Spleen (tissue), 11 donors: ENCODE data around the gene TTC32. TPM values are rescaled to one million over a fixed set of nuclear protein-coding genes. Genes with fewer than 3 reads are reported as not detected.

Experiments used
- DNase-seq: peaks from one replicate; pipeline ENCODE4 v3.0.0-alpha.2; 2020
- H3K27ac ChIP-seq, 8 donors: fragments of 200-600 bp; sonication (generic) in 7 of 8; 1 replicate in 4 of 8; 2 replicates in 4 of 8; pipeline versions ENCODE4 v1.5.0 to v1.8.0; 2016 to 2021; ENCODE audit warnings: inconsistent platforms in 4 of 8, mild to moderate bottlenecking in 4 of 8, moderate library complexity in 1 of 8
- H3K27me3 ChIP-seq, 7 donors: fragments of 200-600 bp; sonication (generic) in 6 of 7; replicated peaks in 1 of 7; 1 replicate in 4 of 7; 2 replicates in 3 of 7; pipeline versions ENCODE4 v1.5.0 to v1.8.0; 2016 to 2021; ENCODE audit warnings: inconsistent platforms in 3 of 7, mild to moderate bottlenecking in 1 of 7
- H3K36me3 ChIP-seq, 6 donors: fragments of 200-600 bp; sonication (generic) in 5 of 6; 1 replicate in 4 of 6; 2 replicates in 2 of 6; pipeline versions ENCODE4 v1.5.0 to v1.8.0; 2016 to 2021; ENCODE audit warnings: inconsistent platforms in 2 of 6
- H3K4me1 ChIP-seq, 6 donors: fragments of 200-600 bp; sonication (generic) in 5 of 6; 1 replicate in 3 of 6; 2 replicates in 3 of 6; pipeline versions ENCODE4 v1.5.0 to v1.8.0; 2016 to 2021; ENCODE audit warnings: inconsistent platforms in 3 of 6
- H3K4me3 ChIP-seq, 8 donors: fragments of 200-600 bp; sonication (generic) in 7 of 8; 1 replicate in 4 of 8; 2 replicates in 4 of 8; pipeline versions ENCODE4 v1.5.0 to v1.8.0; 2016 to 2021; ENCODE audit warnings: inconsistent platforms in 4 of 8, mild to moderate bottlenecking in 4 of 8, moderate library complexity in 2 of 8
- H3K9me3 ChIP-seq, 8 donors: fragments of 200-600 bp; sonication (generic) in 7 of 8; 1 replicate in 4 of 8; 2 replicates in 4 of 8; pipeline versions ENCODE4 v1.5.0 to v1.8.0; 2016 to 2021; ENCODE audit warnings: inconsistent platforms in 4 of 8
- CTCF ChIP-seq, 11 experiments: fragments of 200-600 bp in 7 of 11; fragments of 450-650 bp in 4 of 11; sonication (generic) in 4 of 11; IDR thresholded peaks in 8 of 11; conservative IDR thresholded peaks in 3 of 11; 1 replicate in 7 of 11; 2 replicates in 4 of 11; pipeline versions ENCODE4 v1.4.0 to v1.8.0; 2016 to 2021; ENCODE audit warnings: antibody characterized with exemption in 11 of 11, inconsistent platforms in 4 of 11, mild to moderate bottlenecking in 1 of 11
- POLR2A ChIP-seq, 3 donors: fragments of 450-650 bp; IDR thresholded peaks; one replicate each; pipeline ENCODE4 v1.5.1; 2017; ENCODE audit warnings: antibody characterized with exemption in 3 of 3, mild to moderate bottlenecking in 1 of 3
- POLR2AphosphoS5 ChIP-seq, 3 donors: sonication (generic); formaldehyde crosslinking; IDR thresholded peaks; one replicate each; pipeline ENCODE4 v1.5.1; 2017; ENCODE audit warnings: antibody characterized with exemption in 3 of 3
- WGBS, 5 donors: extraction: QIAGEN DNeasy Blood & Tissue Kit in 3 of 5; methylation state at CpG; one replicate each; pipeline versions ENCODE4 v1.1.5 to v1.1.7; 2013 to 2018; 5-methylcytosine and 5-hydroxymethylcytosine counted together
- intact Hi-C: fragments of 100-400 bp; cut with DNase I; formaldehyde crosslinking; loops from one replicate; pipeline ENCODE4 v1.15.0; 2023; ENCODE audit warnings: low total_unique reads
- polyA plus RNA-seq, 3 donors: library from polyadenylated mRNA; stranded (reverse); fragments of 200-250 nt; gene quantifications; one replicate each; pipeline ENCODE4 v1.2.1, GENCODE V29; 2013
- total RNA-seq, 7 donors: library from RNA; depleted of rRNA in 3 of 7; stranded (reverse); fragments of >200 nt in 3 of 7; fragmentation: NEBNext Ultra II Directional in 4 of 7; extraction: Animal tissue kit (Norgen Biotek cat#: 25700) in 4 of 7; gene quantifications; one replicate each; pipeline versions ENCODE4 v1.1.0 to v1.2.1, GENCODE V29; 2016 to 2021
- donor health status: healthy with polysubstance abuse.
- donor health status: DM: no; HTN: no; CAD: no; lungs with moderate emphysema.
- donor health status: DM: no; HTN: no; CAD: no.
- donor health status: Bipolar disorder and iron deficiency.
- donor health status: healthy.
- donor health status: DM: no; HTN: no; CAD: no.
- donor health status: DM: yes; HTN: yes; CAD: no.

The TTC32 gene
- total and polyA plus RNA-seq, 10 donors: 17.7 to 47.6 (median 24.9) TPM

- H3K27me3 ChIP-seq: peaks cover 0 to 16% (median 0%) of the 10 kb centered on the region in 7 donors
- 84 to 91% (median 89%) methylated on average over 5 of the region's 5 CpGs for WGBS, 5 donors
- H3K4me3 ChIP-seq: no peak overlapping the region
- no peak for TF ChIP-seq CTCF (IDR thresholded peaks at IDR 0.05 in 8 of 11, conservative IDR thresholded peaks at IDR 0.05 in 3 of 11)
- TF ChIP-seq POLR2A (IDR thresholded peaks at IDR 0.05): no peak
- TF ChIP-seq POLR2AphosphoS5 (IDR thresholded peaks at IDR 0.05): no peak
- H3K27ac ChIP-seq: no peak overlapping the region
- no peaks in the 10 kb centered on the region for H3K36me3 ChIP-seq
- no peaks in the 10 kb centered on the region for H3K9me3 ChIP-seq
- no peaks in the 10 kb centered on the region for H3K4me1 ChIP-seq
- DNase-seq: no peak
- intact Hi-C loops: no loop called here
These were observed 52.8 kb downstream of the TTC32 start for GRCh38 chr2:19848952-19849351.

DNA sequence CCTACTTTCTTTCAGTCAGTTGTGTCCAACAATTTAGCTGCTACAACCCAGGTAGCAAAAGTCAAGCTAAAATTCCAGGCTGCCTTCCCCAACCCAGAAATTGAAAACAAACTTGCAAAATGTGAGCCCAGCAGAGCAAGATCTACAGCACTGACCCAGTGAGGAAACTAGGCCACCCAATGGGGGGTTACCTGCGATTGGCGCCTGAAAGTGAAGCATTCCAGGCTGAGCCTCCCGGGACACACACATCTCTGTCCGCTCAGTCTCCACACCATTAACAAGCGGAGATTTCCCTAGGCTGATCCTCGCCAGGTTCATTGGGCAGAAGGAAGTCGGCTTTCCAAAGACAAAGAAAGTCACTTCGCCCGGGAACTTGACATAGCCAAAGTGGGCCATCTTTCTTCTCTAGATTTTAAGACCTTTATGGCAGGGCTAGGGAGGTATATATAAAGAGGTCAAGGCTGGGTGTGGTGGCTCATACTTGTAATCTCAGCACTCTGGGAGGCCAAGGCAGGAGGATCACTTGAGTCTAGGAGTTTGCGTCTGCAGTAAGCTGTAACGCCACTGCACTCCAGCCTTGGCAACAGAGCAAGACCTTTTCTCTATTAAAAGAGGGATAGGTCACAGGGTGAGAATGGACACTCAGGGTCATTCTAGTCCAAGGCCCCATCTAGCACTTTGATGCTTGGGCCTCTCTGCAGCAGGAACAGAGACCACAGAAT lies 53.6 kb downstream of the TTC32 start:
- Histone ChIP-seq H3K4me3 (no peak overlapping the region), H3K4me1 (no peaks in the 10 kb centered on the region), H3K36me3 (no peaks in the 10 kb centered on the region), H3K9me3 (no peaks in the 10 kb centered on the region), H3K27me3 (peaks cover 0 to 18% (median 0%) of the 10 kb centered on the region in 7 donors), H3K27ac (no peak overlapping the region)
- no peak for DNase-seq
- WGBS, 5 donors: 82 to 93% (median 91%) methylated on average over 11 of the region's 11 CpGs
- intact Hi-C loops: no loop called here
- TF ChIP-seq CTCF (IDR thresholded peaks at IDR 0.05 in 8 of 11, conservative IDR thresholded peaks at IDR 0.05 in 3 of 11) (no peak), POLR2A (IDR thresholded peaks at IDR 0.05) (no peak), POLR2AphosphoS5 (IDR thresholded peaks at IDR 0.05) (no peak)

GRCh38 chr2:19847486-19847885 lies 54.3 kb downstream of the TTC32 start:
- no peak for TF ChIP-seq CTCF (IDR thresholded peaks at IDR 0.05 in 8 of 11, conservative IDR thresholded peaks at IDR 0.05 in 3 of 11)
- TF ChIP-seq POLR2AphosphoS5 (IDR thresholded peaks at IDR 0.05): no peak
- TF ChIP-seq POLR2A (IDR thresholded peaks at IDR 0.05): no peak
- 82 to 97% (median 94%) methylated on average over 4 of the region's 4 CpGs for WGBS, 5 donors
- Histone ChIP-seq H3K4me3 (no peak overlapping the region), H3K27ac (no peak overlapping the region), H3K27me3 (peaks cover 0 to 18% (median 0%) of the 10 kb centered on the region in 7 donors), H3K9me3 (no peaks in the 10 kb centered on the region), H3K4me1 (no peaks in the 10 kb centered on the region), H3K36me3 (no peaks in the 10 kb centered on the region)
- DNase-seq: no peak
- intact Hi-C loops: no loop called here

Other genes with a start within 250 kb of the TTC32 start
- 1 to 10 TPM; 3.6 to 5.3 (median 4.1) TPM for gene WDR35, start 88.1 kb upstream of the TTC32 start, total RNA-seq
- gene WDR35, start 88.1 kb upstream of the TTC32 start, polyA plus RNA-seq: 1 to 10 TPM; 1.7 to 2.1 (median 2.0) TPM
- under 1 TPM in 4 of 7 donors, not detected in 3; 0.17 to 0.76 (median 0.48) TPM for gene MATN3, start 110.7 kb upstream of the TTC32 start, total RNA-seq
- gene MATN3, start 110.7 kb upstream of the TTC32 start, polyA plus RNA-seq: under 1 TPM; 0.07 to 0.24 (median 0.16) TPM
- 100 to 1,000 TPM in 5 of 7 donors, 10 to 100 TPM in 2; 95.1 to 158 (median 122) TPM for gene LAPTM4A, start 149.6 kb upstream of the TTC32 start, total RNA-seq
- gene LAPTM4A, start 149.6 kb upstream of the TTC32 start, polyA plus RNA-seq: 100 to 1,000 TPM in 1 of 3 donors, 10 to 100 TPM in 2; 54.9 to 105 (median 95.0) TPM